ENCODE data around the gene RTN4R.

The RTN4R gene

DNA sequence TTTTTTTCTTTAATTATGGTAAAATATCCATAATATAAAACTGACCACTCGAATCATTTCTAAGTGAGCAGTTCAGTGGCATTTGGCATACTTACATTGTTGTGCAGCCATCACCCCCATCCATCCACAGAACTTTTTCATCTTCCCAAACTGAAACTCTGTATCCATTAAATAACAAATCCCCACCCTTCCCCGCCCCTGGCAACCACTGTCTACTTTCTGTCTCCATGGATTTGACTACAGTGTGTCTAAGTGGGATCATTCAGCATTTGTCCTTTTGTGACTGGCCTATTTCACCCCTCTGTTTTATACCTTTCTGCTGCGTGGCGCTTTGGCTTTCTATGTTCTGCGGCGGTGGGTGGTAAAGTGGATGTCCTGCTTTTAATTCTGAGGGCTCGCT, 49.1 kb downstream of the RTN4R start:
- DNase-seq (ENCODE audit: extremely low read depth in 1 of 2, low read depth in 1 of 2), result no peak

DNA sequence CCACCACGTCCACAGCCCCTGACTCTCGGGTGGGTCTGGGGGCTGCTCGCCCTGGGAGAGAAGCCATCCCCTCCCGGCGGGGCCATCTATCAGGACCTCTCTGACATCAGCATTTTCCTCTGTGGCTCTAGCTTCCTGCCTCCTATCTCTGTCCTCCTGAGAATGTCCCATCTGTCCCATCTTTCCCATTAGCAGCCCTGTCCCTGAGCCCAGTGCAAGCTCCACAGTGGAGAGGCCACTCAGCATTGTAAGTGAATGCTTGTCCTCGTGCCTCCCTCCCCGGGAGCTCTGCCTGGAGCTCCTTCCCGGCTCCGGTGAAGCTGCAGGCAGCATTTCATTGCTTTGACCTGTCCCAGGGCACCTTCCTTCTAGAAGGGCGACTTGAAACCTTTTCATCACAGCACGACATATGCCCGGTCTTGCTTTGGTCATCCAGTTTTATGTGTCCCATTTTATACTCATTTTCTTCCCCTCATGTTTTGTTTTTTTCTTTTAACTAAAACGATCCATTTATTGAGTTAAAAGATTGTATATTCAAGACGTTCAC, 49.7 kb downstream of the RTN4R start:
- DNase-seq (ENCODE audit: extremely low read depth in 1 of 2, low read depth in 1 of 2), result no peak

DNA sequence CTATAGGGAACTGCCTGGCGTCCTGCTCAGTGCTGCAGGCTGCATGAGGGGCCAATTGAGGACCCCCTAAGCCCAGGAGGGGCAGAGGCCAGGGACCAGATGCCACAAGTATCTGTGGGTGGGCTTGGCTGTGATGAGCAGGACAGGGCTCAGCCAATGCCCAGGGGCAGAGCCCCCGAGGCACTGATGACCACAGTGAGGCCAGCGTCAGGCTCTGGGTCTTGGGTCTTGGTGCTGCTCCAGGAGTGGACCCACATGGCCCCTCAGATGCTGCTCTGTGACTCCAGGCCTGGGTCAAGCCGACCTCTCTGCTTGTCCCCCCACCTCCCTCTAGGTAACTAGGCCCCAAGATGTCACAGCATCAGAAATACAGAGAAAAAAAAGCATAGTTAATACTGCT, 50.6 kb downstream of the RTN4R start:
- DNase-seq (ENCODE audit: extremely low read depth in 1 of 2, low read depth in 1 of 2), result no peak

DNA sequence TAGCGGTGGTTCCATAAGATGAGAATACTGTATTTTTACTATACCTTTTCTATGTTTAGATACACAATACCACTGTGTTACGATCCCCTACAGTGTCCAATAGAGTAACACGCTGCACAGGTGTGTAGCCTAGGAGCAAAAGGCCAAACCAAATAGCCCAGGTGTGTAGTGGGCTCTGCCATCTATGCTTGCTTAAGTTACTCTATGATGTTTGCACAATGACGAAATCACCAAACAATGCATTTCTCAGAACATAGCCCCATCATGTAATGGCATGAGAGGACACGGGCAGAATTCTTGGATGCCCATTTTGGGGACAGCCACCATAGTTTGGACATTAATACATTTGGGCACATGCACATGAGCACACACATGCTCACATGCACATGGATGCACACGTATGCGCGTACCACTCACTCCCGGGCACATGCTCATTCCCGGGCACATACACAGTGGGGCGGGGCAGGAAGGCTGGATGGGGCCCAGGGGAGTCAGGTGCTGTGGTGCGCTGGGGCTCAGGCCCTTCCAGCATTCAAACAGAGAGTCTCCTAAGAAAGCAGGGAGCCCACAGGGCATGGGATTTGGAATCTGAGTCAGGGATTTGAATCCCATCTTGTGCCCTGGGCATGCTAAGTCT, 51.1 kb downstream of the RTN4R start:
- no peak for DNase-seq (ENCODE audit: extremely low read depth in 1 of 2, low read depth in 1 of 2)

DNA sequence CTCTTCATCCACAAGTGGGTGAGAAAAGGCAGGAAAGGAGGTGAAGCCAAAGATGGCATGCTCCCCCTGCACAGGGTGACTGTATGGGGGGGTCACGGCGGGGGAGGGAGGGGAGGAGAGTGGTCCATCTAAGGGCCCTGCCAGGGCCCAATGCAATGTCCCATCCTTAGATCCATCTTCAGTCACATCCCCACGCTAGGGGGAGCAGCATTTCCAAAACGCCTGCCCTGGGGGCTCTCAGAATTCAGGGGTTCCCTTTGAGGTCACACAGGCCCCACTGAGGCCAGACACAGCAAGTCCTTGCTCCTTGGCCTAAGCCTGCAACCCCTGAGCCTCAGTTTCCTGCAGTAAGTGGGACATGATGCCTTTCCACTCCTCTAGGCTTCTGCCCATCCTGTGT, 52.4 kb downstream of the RTN4R start:
- DNase-seq (ENCODE audit: extremely low read depth in 1 of 2, low read depth in 1 of 2), result no peak

DNA sequence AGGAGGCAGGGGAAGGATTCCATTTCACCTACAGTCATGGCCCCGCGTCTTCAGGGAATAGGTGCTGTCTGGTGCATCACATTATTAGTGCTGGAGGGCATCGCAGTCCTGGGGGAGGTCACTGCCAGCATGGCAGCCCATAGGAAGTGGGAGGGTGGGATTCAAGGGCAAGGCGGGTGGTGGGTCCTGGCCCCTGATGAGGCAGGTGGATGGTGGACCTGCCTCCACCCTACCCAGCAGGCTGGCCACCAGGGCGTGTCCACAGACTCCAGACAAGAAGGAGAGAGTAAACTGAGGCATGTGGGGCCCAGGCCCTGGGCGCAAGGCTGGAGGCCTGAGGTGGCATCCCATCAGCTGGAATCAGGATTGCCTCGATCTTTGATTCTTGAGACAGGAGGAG, 53.3 kb downstream of the RTN4R start:
- no peak for DNase-seq (ENCODE audit: extremely low read depth in 1 of 2, low read depth in 1 of 2)

DNA sequence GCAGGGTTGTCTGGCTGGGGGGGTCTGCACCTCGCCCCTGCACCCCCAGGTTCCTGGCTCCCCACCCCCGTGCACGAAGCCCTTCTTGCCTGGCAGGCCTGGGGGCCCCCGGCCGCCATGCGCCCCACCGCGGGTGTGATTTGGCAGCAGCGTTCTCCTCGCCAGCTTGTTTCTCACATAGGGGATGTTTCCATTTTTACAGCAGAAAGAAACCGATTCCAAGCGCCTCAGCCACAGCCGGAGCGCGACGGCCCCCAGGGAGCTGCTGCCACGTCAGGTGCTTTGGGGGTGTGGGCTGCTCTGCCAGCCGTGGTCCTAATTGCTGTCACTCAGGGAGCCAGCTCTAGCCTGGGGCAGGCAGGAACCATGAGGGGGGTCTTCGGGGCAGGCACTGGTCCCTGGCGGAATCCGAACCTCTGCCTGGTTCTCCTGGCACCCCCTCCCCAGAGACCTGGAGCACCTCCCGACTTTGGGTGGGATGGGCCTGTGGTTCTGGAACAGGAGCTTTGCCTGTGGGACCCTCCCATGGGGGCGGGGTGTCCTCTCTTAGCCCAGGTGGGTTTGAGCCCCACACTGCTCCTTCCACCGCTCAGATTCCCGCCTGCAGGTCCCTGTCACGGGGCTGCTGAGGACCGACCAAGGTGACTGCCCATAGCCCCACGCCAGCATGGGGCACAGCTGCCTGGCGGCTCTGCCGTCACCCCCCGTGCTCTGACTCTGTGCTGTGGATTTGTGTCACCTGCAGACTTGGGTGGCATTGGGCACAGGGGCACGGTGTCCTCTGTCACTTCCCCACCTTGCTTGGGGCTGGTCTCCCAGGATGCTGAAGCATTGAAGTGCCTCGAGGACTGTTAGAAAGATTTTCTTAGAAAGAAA, 54.0 kb downstream of the RTN4R start:
- DNase-seq (ENCODE audit: extremely low read depth in 1 of 2, low read depth in 1 of 2), result no peak

DNA sequence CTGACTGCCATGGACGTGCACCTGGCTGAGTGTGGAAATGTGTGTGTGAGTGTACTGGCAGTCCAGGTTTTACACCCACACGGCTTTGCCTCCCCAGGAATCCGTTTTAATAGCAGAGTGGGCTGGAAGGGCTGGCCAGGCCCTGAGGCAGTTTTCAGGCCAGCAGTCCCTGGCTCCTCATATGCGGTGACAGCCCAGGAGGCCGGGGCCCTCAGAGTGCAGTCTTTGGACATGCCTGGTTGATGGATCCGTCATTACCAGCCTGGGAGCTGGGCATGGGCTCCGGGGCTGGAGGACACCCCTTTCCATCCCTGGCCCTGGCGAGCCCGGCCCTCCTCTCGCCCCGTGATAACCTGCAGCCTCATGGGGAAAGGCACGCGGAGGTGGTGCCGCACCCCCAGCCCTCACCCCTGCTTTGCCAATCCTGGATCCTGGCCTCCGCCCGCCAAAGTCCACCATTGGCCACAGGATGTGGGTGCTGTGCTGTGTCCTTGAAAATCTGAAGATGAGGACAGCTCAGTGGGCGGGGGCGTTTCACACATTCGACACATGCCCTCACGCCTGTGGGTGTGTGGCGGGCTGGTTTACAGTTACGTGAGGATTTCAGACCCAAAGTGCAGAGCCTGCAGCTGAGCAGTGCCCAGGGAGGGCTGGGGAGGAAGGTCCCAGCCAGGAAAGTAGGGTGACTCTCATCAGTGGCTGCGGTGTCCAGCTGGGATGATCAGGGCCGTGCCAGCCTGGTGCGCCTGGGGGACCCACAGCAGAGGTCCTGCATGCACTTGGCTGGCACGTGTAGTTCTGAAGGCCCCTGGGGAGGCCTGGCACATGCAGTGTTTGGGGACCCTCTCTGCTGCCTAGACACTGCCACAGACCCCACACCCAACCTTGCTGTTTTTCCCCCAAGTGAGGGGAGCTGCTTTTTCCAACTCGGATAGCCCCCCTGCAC, 55.1 kb downstream of the RTN4R start:
- no peak for DNase-seq (ENCODE audit: extremely low read depth in 1 of 2, low read depth in 1 of 2)

DNA sequence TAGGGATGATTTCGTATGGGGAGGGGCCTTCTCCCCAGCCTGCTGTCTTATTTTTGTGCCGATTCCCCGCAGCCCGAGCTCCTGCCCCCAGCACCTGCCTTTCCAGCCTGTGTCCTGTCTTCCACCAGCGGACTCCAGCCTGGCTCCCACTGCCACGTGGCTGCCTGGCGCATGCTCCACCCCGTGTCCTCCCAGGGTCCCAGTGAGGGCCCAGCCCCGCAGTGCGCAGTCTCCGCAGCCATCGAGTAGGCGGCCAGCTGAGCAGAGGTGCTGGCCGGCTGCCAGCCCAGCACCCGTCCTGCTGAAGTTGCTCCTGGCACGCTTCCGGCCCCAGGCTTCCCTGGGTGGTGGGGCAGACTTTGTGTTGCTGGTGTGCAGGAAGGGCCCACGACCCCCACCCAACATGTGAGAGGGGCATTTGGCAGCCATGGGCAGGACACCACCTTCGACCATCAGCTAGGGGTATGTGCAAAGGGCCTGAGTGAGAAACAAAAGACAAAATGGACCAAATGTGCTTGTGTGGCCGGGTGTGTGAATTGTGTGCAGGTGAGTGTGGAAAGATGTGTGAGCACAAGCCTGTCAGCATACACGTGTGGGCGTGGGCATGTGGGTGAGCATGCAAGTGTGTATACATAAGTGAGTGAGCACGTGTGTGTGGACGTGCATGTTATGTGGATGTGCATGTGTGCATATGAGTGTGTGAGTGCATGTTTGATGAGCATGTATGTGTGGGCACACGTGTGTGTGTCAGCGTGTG, 55.9 kb downstream of the RTN4R start:
- no peak for DNase-seq (ENCODE audit: extremely low read depth in 1 of 2, low read depth in 1 of 2)

DNA sequence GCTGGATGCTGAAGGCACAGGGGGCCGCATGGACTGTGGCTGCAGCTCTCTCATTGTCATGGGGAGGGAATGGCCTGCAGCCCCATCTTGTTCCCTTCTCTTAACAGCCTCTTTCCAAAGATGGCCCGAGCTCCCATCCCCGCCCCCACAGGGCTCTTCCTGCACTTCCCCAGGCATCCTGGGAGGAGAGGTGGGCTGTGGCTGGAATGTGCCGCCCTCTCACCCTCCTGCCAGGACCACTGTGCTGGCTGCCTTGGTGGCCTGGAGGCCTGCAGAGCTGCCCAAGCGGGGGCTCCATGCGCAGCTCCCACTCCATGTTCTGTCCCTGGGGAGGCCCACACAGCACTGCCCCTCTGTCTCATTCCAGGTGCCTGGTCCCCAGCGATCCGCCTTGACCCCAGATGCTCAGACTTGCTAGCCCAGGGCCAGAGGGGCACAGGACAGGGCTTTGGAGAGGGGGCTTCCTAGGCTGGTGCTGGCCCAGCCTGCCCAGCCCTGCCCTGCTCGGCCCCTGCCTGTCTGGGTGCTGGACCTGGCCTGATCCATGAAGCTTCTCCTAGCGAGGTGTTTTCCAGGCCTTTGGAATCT, 56.6 kb downstream of the RTN4R start:
- DNase-seq (ENCODE audit: extremely low read depth in 1 of 2, low read depth in 1 of 2), result no peak

DNA sequence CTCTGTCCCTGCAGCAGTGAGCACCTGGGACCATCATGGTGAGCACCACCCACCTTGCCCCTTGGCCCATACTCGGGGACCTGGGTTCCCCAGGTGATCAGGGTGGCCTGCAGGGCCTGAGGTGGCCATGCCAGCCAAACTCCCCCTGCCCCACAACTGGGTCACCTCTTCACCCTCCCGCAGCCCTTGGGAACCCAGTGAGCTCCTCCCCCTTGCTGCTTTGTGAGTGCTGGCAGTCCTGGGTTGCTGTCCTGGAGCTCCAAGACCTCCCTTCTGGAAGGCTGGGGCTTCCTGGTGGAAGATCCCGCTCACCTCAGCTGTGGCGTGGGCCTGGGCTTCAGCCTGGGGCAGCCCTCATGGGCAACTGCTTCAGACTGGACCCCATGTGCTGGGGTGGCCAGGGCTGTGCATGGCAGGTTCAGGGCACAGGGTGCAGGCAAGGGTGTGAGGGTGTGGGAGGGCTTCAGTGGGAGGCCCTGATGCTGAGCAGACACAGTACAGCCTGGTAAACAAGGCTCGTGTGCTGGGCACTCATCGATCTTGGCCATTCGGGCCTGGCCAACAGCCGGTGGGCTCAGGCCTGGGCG, 57.6 kb downstream of the RTN4R start:
- DNase-seq (ENCODE audit: extremely low read depth in 1 of 2, low read depth in 1 of 2), result no peak

DNA sequence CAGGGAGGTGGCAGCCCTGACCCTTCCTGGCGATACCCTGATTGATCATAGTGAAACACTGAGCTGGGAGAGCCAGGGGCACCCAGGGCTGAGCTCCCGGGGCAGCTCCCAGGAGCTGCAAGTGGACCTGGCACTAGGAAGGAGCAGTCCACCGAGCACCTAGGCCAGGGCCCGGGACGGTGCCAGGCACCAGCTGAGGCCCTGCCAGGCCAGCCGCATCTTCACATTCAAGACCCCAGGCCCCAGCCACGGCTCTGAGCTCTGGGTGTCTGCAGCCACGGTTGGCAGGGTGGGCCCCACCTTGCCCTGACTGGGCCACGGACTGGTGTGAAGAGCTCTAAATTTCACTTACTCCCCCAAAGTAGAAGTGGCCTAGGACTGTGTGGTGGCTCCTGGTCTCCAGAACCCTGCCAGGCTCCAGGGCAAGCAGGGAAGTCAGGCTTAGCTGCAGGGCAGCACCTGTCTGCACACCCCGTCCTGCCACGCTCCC, 58.3 kb downstream of the RTN4R start:
- DNase-seq (ENCODE audit: extremely low read depth in 1 of 2, low read depth in 1 of 2), result no peak

DNA sequence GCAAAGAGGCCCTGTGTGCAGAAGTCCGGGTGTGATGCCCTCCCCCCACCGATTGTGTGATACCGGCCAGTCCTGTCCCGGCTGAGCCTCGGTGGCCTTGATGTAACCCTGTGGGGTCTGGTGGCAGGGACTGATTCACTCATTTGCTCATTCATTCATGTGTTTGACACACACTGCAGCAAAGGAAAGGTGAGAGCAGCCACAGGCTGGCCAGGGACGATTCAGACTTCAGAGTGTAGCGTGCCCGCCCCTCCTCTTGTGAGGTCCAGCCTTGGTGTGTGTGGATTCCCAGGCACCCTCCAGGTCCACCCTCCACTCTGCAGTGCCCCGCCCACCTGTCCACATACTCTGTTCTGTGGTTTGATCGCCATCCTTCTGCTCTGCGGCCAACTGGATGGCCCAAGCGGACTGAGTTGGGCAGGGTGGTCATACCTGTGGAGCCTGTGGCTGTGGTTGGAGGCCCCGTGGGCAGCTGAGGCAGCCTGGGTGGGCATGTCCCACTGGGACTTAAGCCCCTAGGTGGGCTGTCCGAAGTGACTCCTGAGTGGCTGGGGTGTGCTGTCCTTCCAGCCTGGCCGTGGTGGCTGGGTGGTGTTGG, 59.3 kb downstream of the RTN4R start:
- no peak for DNase-seq (ENCODE audit: extremely low read depth in 1 of 2, low read depth in 1 of 2)

DNA sequence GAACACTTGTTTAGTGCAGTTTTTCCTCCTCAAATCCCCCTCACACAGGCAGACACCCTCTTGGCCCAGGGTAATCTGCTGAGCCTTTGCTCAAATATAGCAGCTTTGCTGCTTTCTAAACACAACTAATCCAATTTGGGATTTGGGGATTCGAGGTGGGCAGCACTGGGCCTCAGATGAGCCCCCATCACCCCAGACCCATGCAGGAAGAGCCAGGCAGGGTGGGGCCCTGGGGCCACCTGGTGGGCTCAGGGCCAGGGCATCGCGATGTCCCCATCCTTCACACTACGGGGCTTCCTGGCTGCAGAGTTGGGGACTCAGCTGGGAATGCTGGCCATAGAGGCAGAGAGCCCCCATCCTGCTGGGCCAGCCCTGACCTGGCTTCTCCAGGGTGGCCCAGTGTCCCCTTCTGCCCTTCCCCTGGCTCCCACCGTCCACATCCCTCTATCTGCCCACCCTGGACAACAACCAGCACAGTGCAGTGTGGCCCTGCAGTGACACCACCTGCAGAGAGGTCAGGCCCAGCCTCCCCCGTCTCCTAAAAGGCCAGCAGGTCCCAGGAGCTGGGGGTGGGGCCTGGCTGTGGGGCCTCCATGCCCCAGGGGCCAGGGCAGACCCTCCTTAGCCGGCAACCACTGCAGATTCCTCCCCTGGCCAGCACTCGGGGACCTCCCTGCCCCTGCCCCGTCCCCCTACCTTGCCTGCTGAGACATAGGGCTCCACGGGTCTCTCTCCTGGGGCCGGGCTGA, 60.7 kb downstream of the RTN4R start:
- no peak for DNase-seq (ENCODE audit: extremely low read depth in 1 of 2, low read depth in 1 of 2)

DNA sequence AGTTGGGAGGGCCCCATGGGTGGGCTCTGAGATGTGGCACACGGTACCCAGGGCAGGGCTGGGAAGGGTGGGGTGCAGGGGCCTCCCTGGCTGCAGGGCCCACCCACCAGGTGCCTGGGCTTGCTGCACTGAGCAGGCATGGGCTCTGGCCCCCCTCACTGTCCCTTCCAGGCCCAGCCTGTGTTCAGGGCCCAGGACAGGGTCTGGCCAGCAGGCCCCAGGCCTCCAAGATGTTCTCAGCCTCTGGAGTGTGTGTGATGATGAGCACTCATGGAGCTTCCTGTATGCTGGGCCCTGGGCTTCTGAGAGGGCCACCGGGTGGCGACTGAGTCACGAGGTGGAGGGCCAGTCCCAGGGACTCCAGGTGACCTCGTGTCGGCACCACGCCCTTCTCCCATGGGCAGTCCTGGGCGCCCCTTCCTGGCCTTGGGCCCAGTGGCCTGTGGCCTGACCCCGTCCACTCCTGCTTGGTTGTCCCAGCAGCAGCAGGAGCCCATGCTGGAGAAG, 61.4 kb downstream of the RTN4R start:
- DNase-seq (ENCODE audit: extremely low read depth in 1 of 2, low read depth in 1 of 2), result no peak

DNA sequence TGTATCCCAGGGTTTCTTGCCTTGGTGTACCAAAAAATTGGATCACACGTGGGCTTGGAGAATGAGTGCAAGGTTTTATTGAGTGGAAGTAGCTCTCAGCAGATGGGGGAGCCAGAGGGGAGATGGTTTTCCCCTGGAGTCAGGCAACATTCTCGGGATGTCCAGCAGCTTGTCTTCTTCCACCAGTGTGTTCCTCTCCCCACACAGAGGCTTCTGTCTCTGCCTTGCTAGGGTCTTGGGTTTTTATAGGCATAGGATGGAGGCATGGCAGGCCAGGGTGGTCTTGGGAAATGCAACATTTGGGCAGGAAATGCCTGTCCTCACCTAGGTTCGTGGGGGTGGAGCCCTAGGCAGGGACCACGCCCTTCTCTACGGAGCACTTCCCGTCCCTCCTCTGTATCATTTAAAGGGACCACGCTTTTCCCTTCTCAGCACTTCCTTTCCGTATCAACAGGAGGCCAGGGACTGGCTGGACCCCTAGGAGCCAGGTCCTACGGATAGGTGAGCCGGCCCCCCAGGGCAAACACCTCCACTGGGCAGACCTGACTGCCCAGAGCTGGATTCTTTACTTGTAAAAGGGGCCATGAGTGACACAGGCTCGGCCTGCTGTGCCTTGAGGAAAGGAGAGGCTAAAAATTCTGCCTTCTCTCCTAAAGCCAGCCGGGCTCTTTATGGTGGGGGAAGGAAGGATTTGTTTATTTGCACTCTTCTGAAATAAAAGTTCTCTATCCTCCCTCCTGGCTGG, 62.0 kb downstream of the RTN4R start:
- DNase-seq (ENCODE audit: extremely low read depth in 1 of 2, low read depth in 1 of 2), result peak; percentile 15 to 46

DNA sequence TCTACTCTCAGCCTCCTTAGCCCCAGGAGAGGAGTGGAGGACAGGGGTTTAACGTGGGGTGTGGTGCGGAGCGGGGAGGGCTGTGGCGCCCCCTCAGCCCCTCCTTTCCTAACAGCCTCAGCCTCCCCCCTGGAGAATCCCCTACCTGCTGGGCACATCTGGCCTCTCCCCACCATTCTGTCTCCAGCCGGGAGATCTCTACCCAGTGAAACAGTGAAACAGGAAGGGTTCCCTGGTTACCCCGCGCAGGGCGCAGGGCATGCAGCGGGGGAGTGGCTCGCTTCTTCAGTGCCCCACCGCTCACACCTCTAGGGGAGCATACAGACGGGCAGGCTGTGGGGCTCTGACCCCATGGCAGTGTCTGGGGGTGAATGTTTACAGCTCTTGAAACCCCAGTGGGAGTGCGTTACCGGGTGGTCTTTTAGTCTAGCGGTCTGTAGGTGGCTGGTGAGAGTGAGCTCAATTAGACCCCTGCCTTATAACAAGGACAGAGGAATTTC, 62.6 kb downstream of the RTN4R start:
- DNase-seq (ENCODE audit: extremely low read depth in 1 of 2, low read depth in 1 of 2), result no peak

Measured in activated CD8-positive, alpha-beta memory T cell treated with anti-CD3 and anti-CD28 coated beads for 1 hour (primary cell).